Liver (tissue), 9 donors: ENCODE results near the gene MYOCOS. TPM values are rescaled to one million over a fixed set of nuclear protein-coding genes. Genes with fewer than 3 reads are reported as not detected.
"Not testable (repeated sequence)": the region's sequence is repeated elsewhere in the genome, so short reads cannot be mapped to it uniquely, and the experiment has no call there.

Experiments
- DNase-seq: peaks from one replicate; pipeline ENCODE4 v3.0.0-alpha.2; 2017; ENCODE audit warnings: low spot score
- H3K27ac ChIP-seq, 2 donors: one replicate each; pipeline ENCODE4 v1.7.0; 2013; ENCODE audit warnings: inconsistent platforms in 2 of 2, low read length in 2 of 2, control low read depth in 1 of 2, low read depth in 1 of 2, mild to moderate bottlenecking in 1 of 2
- H3K27me3 ChIP-seq, 4 donors: one replicate each; pipeline versions ENCODE4 v1.6.1 to v1.7.0; 2013; ENCODE audit warnings: low read length in 3 of 4, inconsistent platforms in 1 of 4, mild to moderate bottlenecking in 1 of 4, moderate library complexity in 1 of 4; ENCODE audit not compliant: control insufficient read depth in 4 of 4, insufficient read depth in 4 of 4
- H3K36me3 ChIP-seq, 4 donors: one replicate each; pipeline versions ENCODE4 v1.6.1 to v1.7.0; 2013; ENCODE audit warnings: low read length in 3 of 4, mild to moderate bottlenecking in 3 of 4, low read depth in 1 of 4, moderate library complexity in 1 of 4; ENCODE audit not compliant: control insufficient read depth in 4 of 4, insufficient read depth in 3 of 4
- H3K4me1 ChIP-seq, 4 donors: one replicate each; pipeline versions ENCODE4 v1.6.1 to v1.7.0; 2013; ENCODE audit warnings: low read length in 3 of 4, mild to moderate bottlenecking in 3 of 4, moderate library complexity in 1 of 4; ENCODE audit not compliant: control insufficient read depth in 4 of 4, insufficient read depth in 4 of 4
- H3K4me3 ChIP-seq, 3 donors: one replicate each; pipeline versions ENCODE4 v1.6.1 to v1.7.0; 2013; ENCODE audit warnings: low read length in 3 of 3, control low read depth in 1 of 3, low read depth in 1 of 3, mild to moderate bottlenecking in 1 of 3
- H3K9ac ChIP-seq, 2 donors: one replicate each; pipeline ENCODE4 v1.7.0; 2013; ENCODE audit warnings: low read length in 2 of 2, mild to moderate bottlenecking in 2 of 2, moderate library complexity in 2 of 2, control low read depth in 1 of 2, low read depth in 1 of 2
- H3K9me3 ChIP-seq, 4 donors: one replicate each; pipeline versions ENCODE4 v1.6.1 to v1.7.0; 2013; ENCODE audit warnings: low read length in 3 of 4; ENCODE audit not compliant: control insufficient read depth in 4 of 4
- ATF3 ChIP-seq: IDR thresholded peaks from 2 replicates; pipeline ENCODE4 v1.6.1; 2016; ENCODE audit warnings: antibody characterized with exemption
- CTCF ChIP-seq: fragments of 150-350 bp; IDR thresholded peaks from 2 replicates; pipeline ENCODE4 v1.5.1; 2017; ENCODE audit warnings: improper control_type of control experiment, low read depth, low read length; ENCODE audit not compliant: missing input control
- EGR1 ChIP-seq, 2 donors: IDR thresholded peaks; 2 replicates each; pipeline ENCODE4 v1.6.1; 2016 to 2018; ENCODE audit warnings: antibody characterized with exemption in 2 of 2, low read depth in 2 of 2
- FOXA1 ChIP-seq: IDR thresholded peaks from 2 replicates; pipeline ENCODE4 v1.6.1; 2016; ENCODE audit warnings: antibody characterized with exemption
- GABPA ChIP-seq, 2 donors: IDR thresholded peaks in 1 of 2; conservative IDR thresholded peaks in 1 of 2; 2 replicates each; pipeline ENCODE4 v1.6.1; 2016; ENCODE audit warnings: antibody characterized with exemption in 2 of 2, mild to moderate bottlenecking in 1 of 2, moderate library complexity in 1 of 2
- HNF4A ChIP-seq, 2 donors: conservative IDR thresholded peaks; 2 replicates each; pipeline ENCODE4 v1.6.1; 2016; ENCODE audit warnings: antibody characterized with exemption in 2 of 2, mild to moderate bottlenecking in 2 of 2
- JUND ChIP-seq, 2 donors: IDR thresholded peaks; 2 replicates each; pipeline ENCODE4 v1.6.1; 2016; ENCODE audit warnings: antibody characterized with exemption in 2 of 2
- MAX ChIP-seq: IDR thresholded peaks from 2 replicates; pipeline ENCODE4 v1.6.1; 2016; ENCODE audit warnings: antibody characterized with exemption
- NR2F2 ChIP-seq: IDR thresholded peaks from 2 replicates; pipeline ENCODE4 v1.6.1; 2016; ENCODE audit warnings: antibody characterized with exemption
- RAD21 ChIP-seq, 2 donors: IDR thresholded peaks; 2 replicates each; pipeline ENCODE4 v1.6.1; 2016; ENCODE audit warnings: antibody characterized with exemption in 2 of 2, mild to moderate bottlenecking in 2 of 2
- REST ChIP-seq: IDR thresholded peaks from 2 replicates; pipeline ENCODE4 v1.6.1; 2016; ENCODE audit warnings: antibody characterized with exemption, mild to moderate bottlenecking
- RXRA ChIP-seq, 2 donors: IDR thresholded peaks; 2 replicates each; pipeline ENCODE4 v1.6.1; 2017 to 2018; ENCODE audit warnings: antibody characterized with exemption in 2 of 2, mild to moderate bottlenecking in 1 of 2
- SP1 ChIP-seq: IDR thresholded peaks from 2 replicates; pipeline ENCODE4 v1.6.1; 2018; ENCODE audit warnings: antibody characterized with exemption, mild to moderate bottlenecking
- TAF1 ChIP-seq: conservative IDR thresholded peaks from 2 replicates; pipeline ENCODE4 v1.6.1; 2016; ENCODE audit warnings: antibody characterized with exemption, mild to moderate bottlenecking
- WGBS: extraction: QIAGEN DNeasy Blood & Tissue Kit; methylation state at CpG from one replicate; pipeline ENCODE4 v1.1.7; 2013; 5-methylcytosine and 5-hydroxymethylcytosine counted together
- polyA plus RNA-seq, 2 donors: library from polyadenylated mRNA; stranded (reverse) in 1 of 2; unstranded in 1 of 2; fragments of 200-250 nt in 1 of 2; fragments of >200 nt in 1 of 2; fragmentation: Nextera tagmentation in 1 of 2; extraction: Ambion mirVana in 1 of 2; gene quantifications; one replicate each; pipeline versions ENCODE4 v1.2.1 to v1.2.3, GENCODE V29; 2013 to 2015
- total RNA-seq, 2 donors: library from RNA; depleted of rRNA; stranded (reverse); fragments of >200 nt; gene quantifications; one replicate each; pipeline ENCODE4 v1.2.3, GENCODE V29; 2014
- donor health status: healthy.
- donor health status: healthy.
- donor health status: healthy.
- donor health status: healthy.
- donor health status: healthy.

MYOCOS gene
- total and polyA plus RNA-seq, 4 donors, result 0.08 TPM; not detected in 3

GRCh38 chr1:171596705-171597104, 25.3 kb upstream of the MYOCOS start:
- peaks cover 2 to 11% (median 5%) of the 10 kb centered on the region in 4 donors for H3K36me3 ChIP-seq
- H3K4me1 ChIP-seq, result peaks cover 9 to 34% (median 15%) of the 10 kb centered on the region in 4 donors
- H3K9ac ChIP-seq, result peak overlapping the region in 1 of 2 donors; percentile 14
- no peak for TF ChIP-seq RAD21 (IDR thresholded peaks at IDR 0.05)
- no peak for TF ChIP-seq CTCF
- no peak for TF ChIP-seq ATF3
- TF ChIP-seq NR2F2, result no peak
- TF ChIP-seq GABPA (IDR thresholded peaks at IDR 0.05 in 1 of 2, conservative IDR thresholded peaks at IDR 0.05 in 1 of 2), result no peak
- no peak for TF ChIP-seq REST
- TF ChIP-seq EGR1 (IDR thresholded peaks at IDR 0.05; ENCODE audit: low read depth in 2 of 2), result no peak
- TF ChIP-seq JUND (IDR thresholded peaks at IDR 0.05), result no peak
- TF ChIP-seq SP1, result no peak
- no peak for TF ChIP-seq TAF1
- no peak for TF ChIP-seq FOXA1
- no peak for TF ChIP-seq MAX
- TF ChIP-seq HNF4A (conservative IDR thresholded peaks at IDR 0.05), result no peak
- H3K4me3 ChIP-seq, result no peak overlapping the region
- DNase-seq, result no peak
- WGBS, result 58% methylated on average over 2 of the region's 2 CpGs
- H3K9me3 ChIP-seq, result no peaks in the 10 kb centered on the region
- H3K27ac ChIP-seq, result peak overlapping the region; percentile 58 to 64
- no peaks in the 10 kb centered on the region for H3K27me3 ChIP-seq

- no peaks in the 10 kb centered on the region for H3K27me3 ChIP-seq
- no peaks in the 10 kb centered on the region for H3K9me3 ChIP-seq
- no peak for DNase-seq
- WGBS, result 28% methylated on average over 1 of the region's 1 CpG
- TF ChIP-seq CTCF, result no peak
- TF ChIP-seq EGR1 (IDR thresholded peaks at IDR 0.05; ENCODE audit: low read depth in 2 of 2), result no peak
- TF ChIP-seq RXRA (IDR thresholded peaks at IDR 0.05), result no peak
- no peak for TF ChIP-seq HNF4A (conservative IDR thresholded peaks at IDR 0.05)
- H3K4me3 ChIP-seq, result no peak overlapping the region
- no peak overlapping the region for H3K9ac ChIP-seq
- H3K4me1 ChIP-seq, result peaks cover 9 to 34% (median 15%) of the 10 kb centered on the region in 4 donors
- H3K36me3 ChIP-seq, result peaks cover 0 to 6% (median 2%) of the 10 kb centered on the region in 4 donors
- peak overlapping the region; percentile 58 to 64 for H3K27ac ChIP-seq
These were observed 24.8 kb upstream of the MYOCOS start for GRCh38 chr1:171597203-171597602.

- H3K36me3 ChIP-seq, H3K9ac ChIP-seq, DNase-seq, H3K9me3 ChIP-seq, H3K27me3 ChIP-seq, H3K4me3 ChIP-seq: not testable (repeated sequence)
- H3K27ac ChIP-seq, result peak overlapping the region; percentile 46 to 65
- 60% methylated on average over 2 of the region's 2 CpGs for WGBS
- H3K4me1 ChIP-seq, result peaks cover 9 to 28% (median 15%) of the 10 kb centered on the region in 4 donors
These were observed 21.7 kb upstream of the MYOCOS start for GRCh38 chr1:171600310-171600709.
